Left ventricle myocardium inferior (tissue), 1 donor: ENCODE measurements around the gene YJEFN3. TPM values are rescaled to one million over a fixed set of nuclear protein-coding genes. Genes with fewer than 3 reads are reported as not detected.

Experiments used
- DNase-seq: peaks from one replicate; pipeline ENCODE4 v3.0.0-alpha.2; 2020
- H3K27ac ChIP-seq: fragments of 200-600 bp; replicated peaks from 2 replicates; pipeline ENCODE4 v1.8.0; 2021
- H3K27me3 ChIP-seq: fragments of 200-600 bp; 2 replicates; pipeline ENCODE4 v1.8.0; 2021; ENCODE audit warnings: low read depth
- H3K36me3 ChIP-seq: fragments of 200-600 bp; 2 replicates; pipeline ENCODE4 v1.8.0; 2021
- H3K4me1 ChIP-seq: fragments of 200-600 bp; 2 replicates; pipeline ENCODE4 v1.8.0; 2021
- H3K4me3 ChIP-seq: fragments of 200-600 bp; 2 replicates; pipeline ENCODE4 v1.8.0; 2021; ENCODE audit warnings: mild to moderate bottlenecking, moderate library complexity
- H3K9me3 ChIP-seq: fragments of 200-600 bp; replicated peaks from 2 replicates; pipeline ENCODE4 v1.8.0; 2021
- CTCF ChIP-seq: fragments of 200-600 bp; IDR thresholded peaks from 2 replicates; pipeline ENCODE4 v1.8.0; 2021; ENCODE audit warnings: antibody characterized with exemption, mild to moderate bottlenecking, borderline replicate concordance
- intact Hi-C: fragments of 100-400 bp; cut with micrococcal nuclease; formaldehyde crosslinking; loops from one replicate; pipeline ENCODE4 v1.11.0; 2022
- total RNA-seq: library from RNA; stranded (reverse); fragmentation: NEBNext Ultra II Directional; extraction: Animal tissue kit (Norgen Biotek cat#: 25700); gene quantifications from one replicate; pipeline ENCODE4 v1.2.1, GENCODE V29; 2021
- donor health status: DM: no; HTN: yes; CAD: no; lungs with severe emphysema.

Gene YJEFN3
- total RNA-seq, 1 donor from 2014 or later: 7.8 TPM

GRCh38 chr19:19489804-19490204 lies 38.9 kb upstream of the YJEFN3 start:
- H3K27ac ChIP-seq: peak overlapping the region; percentile 80
- intact Hi-C loops: loop anchor here (5.0 kb wide), 1 partner anchor 128 kb away; no protein-coding TSS in a partner anchor
- peaks cover 29% of the 10 kb centered on the region for H3K36me3 ChIP-seq
- peak overlapping the region; percentile 46 for H3K4me3 ChIP-seq
- peaks cover 58% of the 10 kb centered on the region for H3K4me1 ChIP-seq
- H3K27me3 ChIP-seq: no peaks in the 10 kb centered on the region
- no peaks in the 10 kb centered on the region for H3K9me3 ChIP-seq
- no peak for DNase-seq
- TF ChIP-seq CTCF: no peak

- DNase-seq: peak; percentile 69
- peak; percentile 90 for TF ChIP-seq CTCF
- intact Hi-C loops: loop anchor here (5.0 kb wide), 1 partner anchor 128 kb away; no protein-coding TSS in a partner anchor
- Histone ChIP-seq H3K9me3 (no peaks in the 10 kb centered on the region), H3K27ac (peak overlapping the region; percentile 80), H3K27me3 (no peaks in the 10 kb centered on the region), H3K4me3 (peak overlapping the region; percentile 46), H3K36me3 (peaks cover 34% of the 10 kb centered on the region), H3K4me1 (peaks cover 52% of the 10 kb centered on the region)
Measured at GRCh38 chr19:19490214-19490968, 38.3 kb upstream of the YJEFN3 start.

- Histone ChIP-seq H3K4me1 (peaks cover 41% of the 10 kb centered on the region), H3K9me3 (no peaks in the 10 kb centered on the region), H3K4me3 (no peak overlapping the region), H3K36me3 (peaks cover 44% of the 10 kb centered on the region), H3K27me3 (no peaks in the 10 kb centered on the region), H3K27ac (no peak overlapping the region)
- no peak for DNase-seq
- intact Hi-C loops: loop anchor here (5.0 kb wide), 1 partner anchor 129 kb away; no protein-coding TSS in a partner anchor
- TF ChIP-seq CTCF: no peak
Measured at GRCh38 chr19:19491321-19492025, 37.2 kb upstream of the YJEFN3 start.

- Histone ChIP-seq H3K27ac (no peak overlapping the region), H3K36me3 (peaks cover 50% of the 10 kb centered on the region), H3K4me1 (peaks cover 35% of the 10 kb centered on the region), H3K4me3 (no peak overlapping the region), H3K9me3 (no peaks in the 10 kb centered on the region), H3K27me3 (no peaks in the 10 kb centered on the region)
- no peak for DNase-seq
- intact Hi-C loops: loop anchor here (5.0 kb wide), 1 partner anchor 130 kb away; no protein-coding TSS in a partner anchor
- TF ChIP-seq CTCF: no peak
Measured at GRCh38 chr19:19492026-19492610, 36.6 kb upstream of the YJEFN3 start.

GRCh38 chr19:19493841-19494546 lies 34.7 kb upstream of the YJEFN3 start:
- DNase-seq: no peak
- Histone ChIP-seq H3K9me3 (no peaks in the 10 kb centered on the region), H3K27me3 (no peaks in the 10 kb centered on the region), H3K4me1 (peaks cover 18% of the 10 kb centered on the region), H3K27ac (no peak overlapping the region), H3K36me3 (peaks cover 69% of the 10 kb centered on the region), H3K4me3 (no peak overlapping the region)
- intact Hi-C loops: loop anchor here (5.0 kb wide), 1 partner anchor 132 kb away; no protein-coding TSS in a partner anchor
- TF ChIP-seq CTCF: no peak
